Endothelial cell of umbilical vein (primary cell): ENCODE results near the gene ST6GALNAC3. TPM values are rescaled to one million over a fixed set of nuclear protein-coding genes. Genes with fewer than 3 reads are reported as not detected.

Experiments used
- BruUV-seq: library from RNA; stranded (reverse); fragments of 400-500 nt; replicated peaks from 2 replicates; lab custom pipeline; 2021; lab: Mats Ljungman, UMichigan
- CTCF ChIA-PET: fragments of 300-600, 350-600 bp; sonication (Branson Sonifier 250); formaldehyde crosslinking; loops from one replicate; lab custom pipeline; 2021; ENCODE audit warnings: antibody characterized with exemption, inconsistent platforms; lab: Charles Lee
- POLR2A ChIA-PET: fragments of 300-600, 350-600 bp; sonication (Branson Sonifier 250); formaldehyde crosslinking; loops from one replicate; lab custom pipeline; 2021; ENCODE audit warnings: antibody characterized with exemption, inconsistent platforms; lab: Charles Lee
- DNase-seq: peaks from one replicate; pipeline ENCODE4 v3.0.0-alpha.2; 2011; ENCODE audit warnings: low read depth, low spot score
- FAIRE-seq: peaks from 2 replicates; lab custom pipeline; 2011; peaks lifted over from hg19 to GRCh38; lab: Jason Lieb, UNC
- H2AFZ ChIP-seq: 2 replicates; pipeline ENCODE4 v1.6.0; 2012; ENCODE audit warnings: low read depth, low read length, control low read depth, inconsistent platforms
- H3K27ac ChIP-seq: 2 replicates; pipeline ENCODE4 v1.5.1; 2011; ENCODE audit warnings: low read depth, mild to moderate bottlenecking, control low read depth, low read length, moderate library complexity; ENCODE audit not compliant: insufficient read depth
- H3K27me3 ChIP-seq, 2 experiments: 2 replicates each; pipeline versions ENCODE4 v1.6.0 to v1.6.1; 2011; ENCODE audit warnings: low read length in 2 of 2, mixed read lengths in 1 of 2; ENCODE audit not compliant: control insufficient read depth in 2 of 2, insufficient read depth in 2 of 2
- H3K36me3 ChIP-seq, 2 experiments: 2 replicates in 1 of 2; 3 replicates in 1 of 2; pipeline ENCODE4 v1.5.1; 2011; ENCODE audit warnings: low read length in 2 of 2, mild to moderate bottlenecking in 1 of 2, moderate library complexity in 1 of 2; ENCODE audit not compliant: control insufficient read depth in 2 of 2, insufficient read depth in 2 of 2; ENCODE audit errors: extremely low read depth in 1 of 2
- H3K4me1 ChIP-seq: 3 replicates; pipeline ENCODE4 v1.5.1; 2011; ENCODE audit warnings: mild to moderate bottlenecking, low read length; ENCODE audit not compliant: control insufficient read depth, insufficient read depth; ENCODE audit errors: extremely low read depth
- H3K4me2 ChIP-seq: 2 replicates; pipeline ENCODE4 v1.6.1; 2011; ENCODE audit warnings: low read length, control low read depth, mixed read lengths; ENCODE audit not compliant: insufficient read depth
- H3K4me3 ChIP-seq, 3 experiments: fragments of 200-600 bp in 1 of 3; sonication (generic), shearing (Covaris generic) in 1 of 3; replicated peaks in 1 of 3; 2 replicates each; pipeline ENCODE4 v1.5.1; 2011 to 2016; ENCODE audit warnings: control low read depth in 3 of 3, low read length in 3 of 3, mild to moderate bottlenecking in 2 of 3, inconsistent platforms in 1 of 3, low read depth in 1 of 3, moderate library complexity in 1 of 3; ENCODE audit not compliant: insufficient read depth in 1 of 3
- H3K79me2 ChIP-seq: 2 replicates; pipeline ENCODE4 v1.6.0; 2012; ENCODE audit warnings: low read length, inconsistent platforms; ENCODE audit not compliant: control insufficient read depth, insufficient read depth
- H3K9ac ChIP-seq: replicated peaks from 2 replicates; pipeline ENCODE3; 2011; ENCODE audit warnings: low read length, control low read depth; ENCODE audit not compliant: insufficient read depth; ENCODE audit errors: extremely low read depth
- H3K9me1 ChIP-seq: replicated peaks from 3 replicates; pipeline ENCODE4 v1.6.0; 2011; ENCODE audit warnings: mild to moderate bottlenecking, low read length; ENCODE audit not compliant: control insufficient read depth, insufficient read depth; ENCODE audit errors: extremely low read depth
- H3K9me3 ChIP-seq: replicated peaks from 2 replicates; pipeline ENCODE4 v1.5.1; 2012; ENCODE audit warnings: low read length, inconsistent platforms; ENCODE audit not compliant: control insufficient read depth, insufficient read depth
- H4K20me1 ChIP-seq: replicated peaks from 2 replicates; pipeline ENCODE3; 2011; ENCODE audit warnings: mild to moderate bottlenecking, low read length; ENCODE audit not compliant: control insufficient read depth, insufficient read depth; ENCODE audit errors: extremely low read depth
- CTCF ChIP-seq, 2 donors: IDR thresholded peaks; 1 replicate in 1 of 2; 2 replicates in 1 of 2; pipeline ENCODE4 v1.5.1; 2011; ENCODE audit warnings: low read length in 2 of 2, mild to moderate bottlenecking in 2 of 2, moderate library complexity in 2 of 2, control low read depth in 1 of 2, inconsistent platforms in 1 of 2, low read depth in 1 of 2; ENCODE audit not compliant: insufficient read depth in 1 of 2; ENCODE audit errors: extremely low read depth in 1 of 2
- EZH2 ChIP-seq: IDR thresholded peaks from 2 replicates; pipeline ENCODE4 v1.6.1; 2012; ENCODE audit warnings: borderline replicate concordance, low read depth, mild to moderate bottlenecking, moderate library complexity, low read length, inconsistent platforms; ENCODE audit not compliant: severe bottlenecking
- FOS ChIP-seq: IDR thresholded peaks from 2 replicates; pipeline ENCODE4 v1.6.1; 2011; ENCODE audit warnings: mild to moderate bottlenecking, low read length, moderate library complexity, borderline replicate concordance; ENCODE audit not compliant: insufficient read depth
- GATA2 ChIP-seq: IDR thresholded peaks from 2 replicates; pipeline ENCODE4 v1.7.0; 2011; ENCODE audit warnings: low read depth, mild to moderate bottlenecking, moderate library complexity, mixed read lengths, low read length; ENCODE audit not compliant: insufficient read length, insufficient read depth
- JUN ChIP-seq: IDR thresholded peaks from 2 replicates; pipeline ENCODE4 v1.6.1; 2011; ENCODE audit warnings: borderline replicate concordance, low read depth; ENCODE audit not compliant: insufficient read length, insufficient read depth
- MYC ChIP-seq: IDR thresholded peaks from one replicate; pipeline ENCODE4 v1.6.1; 2011; ENCODE audit warnings: mild to moderate bottlenecking, low read depth, low read length
- POLR2A ChIP-seq: IDR thresholded peaks from 2 replicates; pipeline ENCODE4 v1.6.1; 2012; ENCODE audit warnings: low read depth, mild to moderate bottlenecking, control low read depth, low read length
- POLR2AphosphoS5 ChIP-seq: IDR thresholded peaks from 2 replicates; pipeline ENCODE4 v1.6.1; 2012; ENCODE audit warnings: low read depth, mild to moderate bottlenecking, control low read depth, low read length, moderate library complexity; ENCODE audit not compliant: insufficient read depth
- dilution Hi-C: fragments of 300-500 bp; cut with MboI; formaldehyde crosslinking; loops from one replicate; pipeline ENCODE4 v1.15.0; 2019; ENCODE audit warnings: low sequenced_read_pairs; ENCODE audit not compliant: extremely low pct_ligation_motif_present
- intact Hi-C: fragments of 100-400 bp; cut with micrococcal nuclease; formaldehyde crosslinking; loops from one replicate; pipeline ENCODE4 v1.10.0; 2022
- polyA plus RNA-seq, 4 experiments: library from polyadenylated mRNA; depleted of rRNA in 3 of 4; stranded (reverse) in 3 of 4; unstranded in 1 of 4; fragments of >200 nt; gene quantifications; 2 replicates each; pipeline versions ENCODE4 v1.2.1 to v1.2.3, GENCODE V29; 2011 to 2012; ENCODE audit warnings: missing spikeins in 1 of 4
- total RNA-seq: library from RNA; stranded (reverse); gene quantifications from 2 replicates; pipeline ENCODE4 v1.2.3, GENCODE V29; 2021
- TF ChIP-seq, protein P1 (sequence below): IDR thresholded peaks from 2 replicates; pipeline ENCODE4 v1.6.1; 2011; ENCODE audit not compliant: insufficient read depth, insufficient read length

ST6GALNAC3 gene
- total and polyA plus RNA-seq, 2 donors (not counting 3 experiments of a cell fraction or from before 2014, with no cell fraction given): 7.6 to 48.3 TPM

DNA sequence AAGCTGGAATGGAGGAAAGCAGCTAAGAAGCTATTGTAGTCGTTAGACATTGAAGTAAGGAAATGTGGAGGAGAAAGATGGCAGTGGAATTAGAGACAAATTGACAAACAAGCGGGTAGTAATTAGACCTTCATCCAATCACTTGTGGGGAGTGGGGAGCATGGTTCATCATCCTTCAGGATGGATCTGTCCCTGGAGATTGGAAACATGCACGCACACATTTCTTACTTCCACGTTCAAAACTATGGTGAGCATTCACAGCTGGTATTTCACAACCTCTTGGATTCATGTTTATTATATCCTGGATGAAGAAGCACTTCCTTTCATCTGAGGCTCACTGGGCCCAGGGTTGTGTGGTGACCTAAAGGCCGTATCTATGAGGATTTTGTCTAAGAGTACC is 188.1 kb downstream of the ST6GALNAC3 start:
- no peaks in the 10 kb centered on the region for H4K20me1 ChIP-seq
- no peak for FAIRE-seq
- dilution Hi-C loops: no loop called here
- BruUV-seq: no TSS peak
- POLR2A ChIA-PET: no interaction called here
- H3K79me2 ChIP-seq: no peaks in the 10 kb centered on the region
- no peak overlapping the region for H3K9ac ChIP-seq
- TF ChIP-seq GATA2: no peak
- no peak for TF ChIP-seq MYC
- TF ChIP-seq, protein P1, sequence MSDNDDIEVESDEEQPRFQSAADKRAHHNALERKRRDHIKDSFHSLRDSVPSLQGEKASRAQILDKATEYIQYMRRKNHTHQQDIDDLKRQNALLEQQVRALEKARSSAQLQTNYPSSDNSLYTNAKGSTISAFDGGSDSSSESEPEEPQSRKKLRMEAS: no peak
- TF ChIP-seq POLR2A: no peak
- TF ChIP-seq FOS: no peak
- no peak for TF ChIP-seq JUN
- no peak overlapping the region for H2AFZ ChIP-seq
- H3K4me1 ChIP-seq: peaks cover 4% of the 10 kb centered on the region
- H3K27me3 ChIP-seq: no peaks in the 10 kb centered on the region
- no peak for DNase-seq
- no peaks in the 10 kb centered on the region for H3K9me1 ChIP-seq
- no peak overlapping the region for H3K4me2 ChIP-seq
- no peak overlapping the region for H3K4me3 ChIP-seq
- CTCF ChIA-PET: interaction anchor here (1.0 to 2.0 kb wide), 3 partner anchors 8 to 15 kb away, joined by 3 to 6 read pairs (median 4); no protein-coding TSS in a partner anchor
- intact Hi-C loops: loop anchor here (10.0 kb wide), 1 partner anchor 188 kb away; the partner anchor contains the start of gene ST6GALNAC3
- no peaks in the 10 kb centered on the region for H3K9me3 ChIP-seq
- no peak overlapping the region for H3K27ac ChIP-seq
- H3K36me3 ChIP-seq: no peaks in the 10 kb centered on the region

DNA sequence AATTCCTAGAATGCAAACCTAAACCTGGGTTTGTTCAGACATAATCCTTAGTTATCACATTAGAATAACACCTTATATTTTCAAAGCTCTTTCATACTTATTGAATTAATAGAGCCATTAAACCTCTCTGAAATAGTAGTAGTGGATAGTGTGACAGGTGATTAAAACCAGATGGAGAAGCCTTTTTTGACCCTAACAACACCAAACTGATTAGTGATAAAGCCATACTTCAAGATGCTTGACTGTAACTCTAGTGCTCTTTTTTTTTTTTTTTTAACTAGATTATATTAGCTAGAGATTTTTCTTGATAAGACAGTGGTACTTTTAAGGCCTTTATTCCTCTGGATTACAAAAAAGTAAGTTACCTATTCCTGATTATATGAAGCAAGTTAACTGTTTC is 190.1 kb downstream of the ST6GALNAC3 start:
- FAIRE-seq: no peak
- H3K27ac ChIP-seq: no peak overlapping the region
- dilution Hi-C loops (no loop called here), intact Hi-C loops (loop anchor here (10.0 kb wide), 1 partner anchor 190 kb away; the partner anchor contains the start of gene ST6GALNAC3)
- no peaks in the 10 kb centered on the region for H3K36me3 ChIP-seq
- no peaks in the 10 kb centered on the region for H3K27me3 ChIP-seq
- no peak overlapping the region for H3K4me2 ChIP-seq
- H4K20me1 ChIP-seq: no peaks in the 10 kb centered on the region
- H3K9ac ChIP-seq: no peak overlapping the region
- DNase-seq: no peak
- H3K9me1 ChIP-seq: no peaks in the 10 kb centered on the region
- no peaks in the 10 kb centered on the region for H3K79me2 ChIP-seq
- H3K4me1 ChIP-seq: peaks cover 15% of the 10 kb centered on the region
- no peak overlapping the region for H3K4me3 ChIP-seq
- CTCF ChIA-PET: interaction anchor here (0.7 to 2.0 kb wide), 5 partner anchors 10 to 110 kb away, joined by 3 to 6 read pairs (median 3); no protein-coding TSS in a partner anchor
- H2AFZ ChIP-seq: no peak overlapping the region
- BruUV-seq: no TSS peak
- POLR2A ChIA-PET: no interaction called here
- H3K9me3 ChIP-seq: no peaks in the 10 kb centered on the region
- TF ChIP-seq EZH2 (no peak), MYC (no peak), POLR2A (no peak), GATA2 (no peak), CTCF (IDR thresholded peaks at IDR 0.05; ENCODE audit: extremely low read depth in 1 of 2, insufficient read depth in 1 of 2, low read depth in 1 of 2, low read length in 2 of 2) (no peak), JUN (no peak), FOS (no peak), POLR2AphosphoS5 (no peak)
- TF ChIP-seq, protein P1: no peak
